ENCODE data around the gene FBLN2.

FBLN2 gene

GRCh38 chr3:13575459-13576061, 26.6 kb downstream of the FBLN2 start:
- H3K9ac ChIP-seq (ENCODE audit: low read length) = no peak overlapping the region
- no peaks in the 10 kb centered on the region for H3K27me3 ChIP-seq (ENCODE audit: control insufficient read depth, insufficient read depth, low read length)
- H3K4me3 ChIP-seq (ENCODE audit: low read length) = no peak overlapping the region
- H3K9me3 ChIP-seq (ENCODE audit: control insufficient read depth, low read length) = no peaks in the 10 kb centered on the region
- H3K36me3 ChIP-seq (ENCODE audit: control insufficient read depth, insufficient read depth, low read length) = no peaks in the 10 kb centered on the region
- H3K4me1 ChIP-seq (ENCODE audit: control insufficient read depth, insufficient read depth, low read length) = no peaks in the 10 kb centered on the region

- Histone ChIP-seq H3K4me3 (ENCODE audit: low read length) (no peak overlapping the region), H3K36me3 (ENCODE audit: control insufficient read depth, insufficient read depth, low read length) (no peaks in the 10 kb centered on the region), H3K27me3 (ENCODE audit: control insufficient read depth, insufficient read depth, low read length) (no peaks in the 10 kb centered on the region), H3K4me1 (ENCODE audit: control insufficient read depth, insufficient read depth, low read length) (no peaks in the 10 kb centered on the region), H3K9ac (ENCODE audit: low read length) (no peak overlapping the region), H3K9me3 (ENCODE audit: control insufficient read depth, low read length) (no peaks in the 10 kb centered on the region)
These were observed 28.5 kb downstream of the FBLN2 start for GRCh38 chr3:13577181-13578121.

GRCh38 chr3:13578251-13578650, 29.3 kb downstream of the FBLN2 start:
- no peak overlapping the region for H3K4me3 ChIP-seq (ENCODE audit: low read length)
- no peaks in the 10 kb centered on the region for H3K4me1 ChIP-seq (ENCODE audit: control insufficient read depth, insufficient read depth, low read length)
- H3K9me3 ChIP-seq (ENCODE audit: control insufficient read depth, low read length) = no peaks in the 10 kb centered on the region
- no peaks in the 10 kb centered on the region for H3K36me3 ChIP-seq (ENCODE audit: control insufficient read depth, insufficient read depth, low read length)
- no peak overlapping the region for H3K9ac ChIP-seq (ENCODE audit: low read length)
- no peaks in the 10 kb centered on the region for H3K27me3 ChIP-seq (ENCODE audit: control insufficient read depth, insufficient read depth, low read length)

GRCh38 chr3:13579063-13579462, 30.1 kb downstream of the FBLN2 start:
- Histone ChIP-seq H3K4me3 (ENCODE audit: low read length) (no peak overlapping the region), H3K4me1 (ENCODE audit: control insufficient read depth, insufficient read depth, low read length) (no peaks in the 10 kb centered on the region), H3K27me3 (ENCODE audit: control insufficient read depth, insufficient read depth, low read length) (no peaks in the 10 kb centered on the region), H3K9ac (ENCODE audit: low read length) (no peak overlapping the region), H3K36me3 (ENCODE audit: control insufficient read depth, insufficient read depth, low read length) (no peaks in the 10 kb centered on the region), H3K9me3 (ENCODE audit: control insufficient read depth, low read length) (no peaks in the 10 kb centered on the region)

- Histone ChIP-seq H3K9me3 (ENCODE audit: control insufficient read depth, low read length) (no peaks in the 10 kb centered on the region), H3K9ac (ENCODE audit: low read length) (no peak overlapping the region), H3K36me3 (ENCODE audit: control insufficient read depth, insufficient read depth, low read length) (no peaks in the 10 kb centered on the region), H3K4me1 (ENCODE audit: control insufficient read depth, insufficient read depth, low read length) (no peaks in the 10 kb centered on the region), H3K27me3 (ENCODE audit: control insufficient read depth, insufficient read depth, low read length) (no peaks in the 10 kb centered on the region), H3K4me3 (ENCODE audit: low read length) (no peak overlapping the region)
These were observed 31.5 kb downstream of the FBLN2 start for GRCh38 chr3:13580256-13581023.

- Histone ChIP-seq H3K4me1 (ENCODE audit: control insufficient read depth, insufficient read depth, low read length) (no peaks in the 10 kb centered on the region), H3K27me3 (ENCODE audit: control insufficient read depth, insufficient read depth, low read length) (no peaks in the 10 kb centered on the region), H3K36me3 (ENCODE audit: control insufficient read depth, insufficient read depth, low read length) (no peaks in the 10 kb centered on the region), H3K9ac (ENCODE audit: low read length) (no peak overlapping the region), H3K4me3 (ENCODE audit: low read length) (no peak overlapping the region), H3K9me3 (ENCODE audit: control insufficient read depth, low read length) (no peaks in the 10 kb centered on the region)
These were observed 32.8 kb downstream of the FBLN2 start for GRCh38 chr3:13581485-13582365.

- no peaks in the 10 kb centered on the region for H3K9me3 ChIP-seq (ENCODE audit: control insufficient read depth, low read length)
- H3K9ac ChIP-seq (ENCODE audit: low read length) = no peak overlapping the region
- H3K36me3 ChIP-seq (ENCODE audit: control insufficient read depth, insufficient read depth, low read length) = no peaks in the 10 kb centered on the region
- H3K27me3 ChIP-seq (ENCODE audit: control insufficient read depth, insufficient read depth, low read length) = no peaks in the 10 kb centered on the region
- H3K4me3 ChIP-seq (ENCODE audit: low read length) = no peak overlapping the region
- H3K4me1 ChIP-seq (ENCODE audit: control insufficient read depth, insufficient read depth, low read length) = no peaks in the 10 kb centered on the region
These were observed 33.7 kb downstream of the FBLN2 start for GRCh38 chr3:13582366-13583250.

GRCh38 chr3:13583251-13584180, 34.6 kb downstream of the FBLN2 start:
- Histone ChIP-seq H3K9ac (ENCODE audit: low read length) (no peak overlapping the region), H3K9me3 (ENCODE audit: control insufficient read depth, low read length) (no peaks in the 10 kb centered on the region)

GRCh38 chr3:13584427-13584891, 35.5 kb downstream of the FBLN2 start:
- H3K36me3 ChIP-seq (ENCODE audit: control insufficient read depth, insufficient read depth, low read length) = no peaks in the 10 kb centered on the region
- H3K27me3 ChIP-seq (ENCODE audit: control insufficient read depth, insufficient read depth, low read length) = no peaks in the 10 kb centered on the region
- no peak overlapping the region for H3K9ac ChIP-seq (ENCODE audit: low read length)
- no peak overlapping the region for H3K4me3 ChIP-seq (ENCODE audit: low read length)
- H3K4me1 ChIP-seq (ENCODE audit: control insufficient read depth, insufficient read depth, low read length) = no peaks in the 10 kb centered on the region
- H3K9me3 ChIP-seq (ENCODE audit: control insufficient read depth, low read length) = no peaks in the 10 kb centered on the region

More at GRCh38 chr3:13583251-13584180, 34.6 kb downstream of the FBLN2 start:
- H3K4me1 ChIP-seq (ENCODE audit: control insufficient read depth, insufficient read depth, low read length) = no peaks in the 10 kb centered on the region
- H3K27me3 ChIP-seq (ENCODE audit: control insufficient read depth, insufficient read depth, low read length) = no peaks in the 10 kb centered on the region
- no peaks in the 10 kb centered on the region for H3K36me3 ChIP-seq (ENCODE audit: control insufficient read depth, insufficient read depth, low read length)
- H3K4me3 ChIP-seq (ENCODE audit: low read length) = no peak overlapping the region

- no peaks in the 10 kb centered on the region for H3K9me3 ChIP-seq (ENCODE audit: control insufficient read depth, low read length)
- H3K4me3 ChIP-seq (ENCODE audit: low read length) = no peak overlapping the region
- no peaks in the 10 kb centered on the region for H3K4me1 ChIP-seq (ENCODE audit: control insufficient read depth, insufficient read depth, low read length)
- H3K9ac ChIP-seq (ENCODE audit: low read length) = no peak overlapping the region
- H3K27me3 ChIP-seq (ENCODE audit: control insufficient read depth, insufficient read depth, low read length) = no peaks in the 10 kb centered on the region
- H3K36me3 ChIP-seq (ENCODE audit: control insufficient read depth, insufficient read depth, low read length) = no peaks in the 10 kb centered on the region
These were observed 36.0 kb downstream of the FBLN2 start for GRCh38 chr3:13584901-13585300.
